Mesendoderm (in vitro differentiated cells): Measurements from ENCODE around the gene TIMP1.

Experiments used
- DNase-seq: peaks from one replicate; pipeline ENCODE4 v3.0.0; 2013
- H2AK5ac ChIP-seq: 2 replicates; pipeline ENCODE4 v1.6.1; 2013; ENCODE audit warnings: low read length, inconsistent platforms
- H2BK120ac ChIP-seq: 2 replicates; pipeline ENCODE4 v1.6.1; 2013; ENCODE audit warnings: low read depth, mild to moderate bottlenecking, low read length, moderate library complexity, mixed read lengths
- H2BK15ac ChIP-seq: replicated peaks from 2 replicates; pipeline ENCODE4 v1.6.1; 2013; ENCODE audit warnings: low read depth, mild to moderate bottlenecking, moderate library complexity
- H2BK5ac ChIP-seq: 2 replicates; pipeline ENCODE4 v1.6.1; 2013; ENCODE audit warnings: low read length, inconsistent platforms
- H3K18ac ChIP-seq: 2 replicates; pipeline ENCODE4 v1.6.1; 2013; ENCODE audit warnings: mild to moderate bottlenecking, low read length, mixed read lengths
- H3K23ac ChIP-seq: one replicate; pipeline ENCODE4 v1.6.1; 2013; ENCODE audit warnings: low read length
- H3K27ac ChIP-seq: 2 replicates; pipeline ENCODE4 v1.5.1; 2013; ENCODE audit warnings: low read depth, mild to moderate bottlenecking, inconsistent platforms, low read length, moderate library complexity
- H3K27me3 ChIP-seq: 2 replicates; pipeline ENCODE4 v1.6.1; 2013; ENCODE audit warnings: low read length, control low read depth, mild to moderate bottlenecking, inconsistent platforms; ENCODE audit not compliant: insufficient read depth, poor library complexity
- H3K36me3 ChIP-seq: 2 replicates; pipeline ENCODE4 v1.6.1; 2013; ENCODE audit warnings: low read length, inconsistent platforms; ENCODE audit not compliant: control insufficient read depth, insufficient read depth
- H3K4ac ChIP-seq: one replicate; pipeline ENCODE4 v1.6.1; 2013; ENCODE audit warnings: low read depth, mild to moderate bottlenecking, low read length, moderate library complexity
- H3K4me1 ChIP-seq: 2 replicates; pipeline ENCODE4 v1.6.1; 2013; ENCODE audit warnings: low read depth, low read length, inconsistent platforms; ENCODE audit not compliant: control insufficient read depth
- H3K4me2 ChIP-seq: 2 replicates; pipeline ENCODE4 v1.6.1; 2013; ENCODE audit warnings: low read length
- H3K4me3 ChIP-seq: 2 replicates; pipeline ENCODE4 v1.5.1; 2013; ENCODE audit warnings: mild to moderate bottlenecking, low read length
- H3K56ac ChIP-seq: one replicate; pipeline ENCODE4 v1.6.1; 2013; ENCODE audit warnings: low read length
- H3K79me1 ChIP-seq: 2 replicates; pipeline ENCODE4 v1.6.1; 2013; ENCODE audit warnings: low read length, inconsistent platforms
- H3K79me2 ChIP-seq: 2 replicates; pipeline ENCODE4 v1.6.1; 2013; ENCODE audit warnings: mild to moderate bottlenecking, low read length; ENCODE audit not compliant: control insufficient read depth, insufficient read depth
- H3K9ac ChIP-seq: 2 replicates; pipeline ENCODE4 v1.6.1; 2013; ENCODE audit warnings: low read length, inconsistent platforms
- H4K5ac ChIP-seq: one replicate; pipeline ENCODE4 v1.6.1; 2013; ENCODE audit warnings: low read length
- H4K8ac ChIP-seq: one replicate; pipeline ENCODE4 v1.6.1; 2013; ENCODE audit warnings: low read depth, mild to moderate bottlenecking, control low read depth, low read length, moderate library complexity
- WGBS: extraction: QIAGEN DNeasy Blood & Tissue Kit; methylation state at CpG from one replicate; pipeline ENCODE4 v1.1.7; 2013; ENCODE audit warnings: low lambda C conversion rate, missing lambda C conversion rate; ENCODE audit not compliant: insufficient coverage; ENCODE audit errors: extremely low coverage; 5-methylcytosine and 5-hydroxymethylcytosine counted together

TIMP1 gene

DNA sequence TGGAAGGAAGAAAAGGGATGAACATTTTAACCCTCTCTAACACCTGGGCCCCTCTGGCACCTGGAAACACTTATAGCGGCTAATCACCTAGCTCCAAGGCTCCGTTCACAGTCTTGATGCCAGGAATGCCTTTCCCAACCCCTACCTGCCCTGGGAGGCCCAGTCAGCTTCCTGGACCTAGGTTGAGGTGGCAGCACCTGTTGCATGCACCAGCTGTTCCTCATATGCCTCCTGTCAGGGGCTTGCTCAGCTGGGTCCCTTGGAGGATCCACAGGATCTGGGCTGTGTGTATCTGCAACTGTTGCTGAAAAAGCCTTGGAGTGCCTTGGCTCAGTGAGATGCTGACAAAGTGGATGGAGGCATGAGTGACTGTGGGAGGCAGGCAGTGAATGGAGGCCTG, 43.1 kb downstream of the TIMP1 start:
- H3K4me1 ChIP-seq = no peaks in the 10 kb centered on the region
- no peak overlapping the region for H2BK120ac ChIP-seq
- H4K5ac ChIP-seq = no peak overlapping the region
- H3K27ac ChIP-seq = no peak overlapping the region
- no peaks in the 10 kb centered on the region for H3K27me3 ChIP-seq
- H3K4me2 ChIP-seq = no peak overlapping the region
- H3K4ac ChIP-seq = no peak overlapping the region
- DNase-seq = no peak
- H3K79me1 ChIP-seq = no peaks in the 10 kb centered on the region
- no peaks in the 10 kb centered on the region for H3K79me2 ChIP-seq
- no peak overlapping the region for H2BK15ac ChIP-seq
- no peaks in the 10 kb centered on the region for H3K36me3 ChIP-seq
- no peak overlapping the region for H3K18ac ChIP-seq
- no CpG with 5 or more reads among the region's 2 CpGs for WGBS
- no peak overlapping the region for H4K8ac ChIP-seq
- H2BK5ac ChIP-seq = no peak overlapping the region
- H3K4me3 ChIP-seq = no peak overlapping the region
- H3K23ac ChIP-seq = no peak overlapping the region
- H3K56ac ChIP-seq = no peak overlapping the region
- H2AK5ac ChIP-seq = no peak overlapping the region
- H3K9ac ChIP-seq = no peak overlapping the region

GRCh38 chrX:47628982-47629381, 46.7 kb downstream of the TIMP1 start:
- Histone ChIP-seq H3K4me3 (no peak overlapping the region), H3K4me1 (no peaks in the 10 kb centered on the region), H4K8ac (no peak overlapping the region), H3K9ac (no peak overlapping the region), H2BK15ac (no peak overlapping the region), H3K36me3 (no peaks in the 10 kb centered on the region), H3K4me2 (no peak overlapping the region), H2AK5ac (no peak overlapping the region), H3K23ac (no peak overlapping the region), H2BK120ac (no peak overlapping the region), H3K4ac (no peak overlapping the region), H3K18ac (no peak overlapping the region), H3K79me1 (no peaks in the 10 kb centered on the region), H3K27ac (no peak overlapping the region), H3K27me3 (no peaks in the 10 kb centered on the region), H4K5ac (no peak overlapping the region), H3K79me2 (no peaks in the 10 kb centered on the region), H3K56ac (no peak overlapping the region), H2BK5ac (no peak overlapping the region)
- DNase-seq = peak; percentile 80
- WGBS = no CpG with 5 or more reads among the region's 1 CpG

- Histone ChIP-seq H3K27ac (no peak within 1 kb of the TSS), H3K79me1 (no peaks in the 10 kb centered on the region), H3K23ac (no peak within 1 kb of the TSS), H3K4ac (no peak within 1 kb of the TSS), H3K4me1 (no peaks in the 10 kb centered on the region), H2BK120ac (no peak within 1 kb of the TSS), H3K9ac (no peak within 1 kb of the TSS), H4K5ac (no peak within 1 kb of the TSS), H2BK5ac (no peak within 1 kb of the TSS), H3K56ac (peak within 1 kb of the TSS; percentile 53), H4K8ac (no peak within 1 kb of the TSS), H3K36me3 (no peaks in the 10 kb centered on the region), H3K4me3 (no peak within 1 kb of the TSS), H3K27me3 (no peaks in the 10 kb centered on the region), H3K4me2 (no peak within 1 kb of the TSS), H2BK15ac (no peak within 1 kb of the TSS), H2AK5ac (no peak within 1 kb of the TSS), H3K18ac (no peak within 1 kb of the TSS), H3K79me2 (no peaks in the 10 kb centered on the region)
- WGBS = no CpG with 5 or more reads among the region's 14 CpGs
- DNase-seq = peak; percentile 65
These were observed 47.4 kb downstream of the TIMP1 start, which contains the start of gene CFP for GRCh38 chrX:47629419-47630200. TSS of gene CFP (minus strand) at chrX:47629930. CDS start at chrX:47629844, 86 bp downstream.

- DNase-seq = no peak
- WGBS = no CpG with 5 or more reads among the region's 5 CpGs
These were observed 49.4 kb downstream of the TIMP1 start for GRCh38 chrX:47631676-47632075.

GRCh38 chrX:47632666-47633065, 50.4 kb downstream of the TIMP1 start:
- WGBS = no CpG with 5 or more reads among the region's 4 CpGs

More at GRCh38 chrX:47631676-47632075, 49.4 kb downstream of the TIMP1 start:
- no peak overlapping the region for H2BK15ac ChIP-seq
- H3K4ac ChIP-seq = no peak overlapping the region
- peaks cover 2% of the 10 kb centered on the region for H3K36me3 ChIP-seq
- no peak overlapping the region for H4K8ac ChIP-seq
- no peak overlapping the region for H3K23ac ChIP-seq
- no peak overlapping the region for H3K18ac ChIP-seq
- H3K27me3 ChIP-seq = no peaks in the 10 kb centered on the region
- no peak overlapping the region for H2BK5ac ChIP-seq
- no peak overlapping the region for H3K4me3 ChIP-seq
- no peaks in the 10 kb centered on the region for H3K4me1 ChIP-seq
- H3K79me2 ChIP-seq = no peaks in the 10 kb centered on the region
- no peak overlapping the region for H3K56ac ChIP-seq
- no peak overlapping the region for H2AK5ac ChIP-seq
- no peaks in the 10 kb centered on the region for H3K79me1 ChIP-seq
- H3K27ac ChIP-seq = no peak overlapping the region
- H2BK120ac ChIP-seq = no peak overlapping the region
- no peak overlapping the region for H3K4me2 ChIP-seq
- no peak overlapping the region for H4K5ac ChIP-seq
- no peak overlapping the region for H3K9ac ChIP-seq

More at GRCh38 chrX:47632666-47633065, 50.4 kb downstream of the TIMP1 start:
- no peaks in the 10 kb centered on the region for H3K27me3 ChIP-seq
- no peak overlapping the region for H3K23ac ChIP-seq
- no peaks in the 10 kb centered on the region for H3K79me2 ChIP-seq
- H3K9ac ChIP-seq = no peak overlapping the region
- no peak overlapping the region for H2BK120ac ChIP-seq
- no peak for DNase-seq
- no peaks in the 10 kb centered on the region for H3K4me1 ChIP-seq
- no peaks in the 10 kb centered on the region for H3K79me1 ChIP-seq
- H3K56ac ChIP-seq = no peak overlapping the region
- H3K4me2 ChIP-seq = no peak overlapping the region
- no peak overlapping the region for H3K27ac ChIP-seq
- no peak overlapping the region for H3K18ac ChIP-seq
- H4K5ac ChIP-seq = no peak overlapping the region
- H4K8ac ChIP-seq = no peak overlapping the region
- no peak overlapping the region for H2BK5ac ChIP-seq
- H3K4me3 ChIP-seq = no peak overlapping the region
- no peak overlapping the region for H2AK5ac ChIP-seq
- H3K36me3 ChIP-seq = peaks cover 2% of the 10 kb centered on the region
- no peak overlapping the region for H2BK15ac ChIP-seq
- H3K4ac ChIP-seq = no peak overlapping the region
